K562 (cell line): Measurements from ENCODE around the gene C11orf98. TPM values are rescaled to one million over a fixed set of nuclear protein-coding genes. Genes with fewer than 3 reads are reported as not detected.

Source experiments
- ATAC-seq: fragments of 200-7000 bp; cut with Tn5 transposase; 3 replicates; pipeline ENCODE4 v1.9.1; 2020; ENCODE audit warnings: moderate library complexity
- BruUV-seq: library from RNA; stranded (reverse); fragments of 400-500 nt; replicated peaks from 2 replicates; lab custom pipeline; 2021; lab: Mats Ljungman, UMichigan
- CTCF ChIA-PET: fragments of 300-600 bp; formaldehyde crosslinking; extraction: SDS; loops from one replicate; lab custom pipeline; 2021; ENCODE audit warnings: low intra/inter-chr PET ratio; lab: Yijun Ruan, JAX
- POLR2A ChIA-PET: fragments of 300-600, 350-650 bp; sonication (Branson Sonifier 250); formaldehyde crosslinking; extraction: SDS; loops from one replicate; lab custom pipeline; 2021; ENCODE audit warnings: antibody characterized with exemption, inconsistent platforms; lab: Yijun Ruan, JAX
- DNase-seq, 4 experiments: peaks; one replicate each; pipeline versions ENCODE4 v3.0.0 to v3.0.0-alpha.2; 2011 to 2018; ENCODE audit warnings: low spot score in 3 of 4, mixed read lengths in 3 of 4; ENCODE audit errors: extremely low read depth in 1 of 4
- FAIRE-seq: peaks from 2 replicates; lab custom pipeline; 2011; peaks lifted over from hg19 to GRCh38; lab: Jason Lieb, UNC
- H2AFZ ChIP-seq: 2 replicates; pipeline ENCODE4 v1.6.0; 2011; ENCODE audit warnings: low read depth, low read length, control low read depth, inconsistent platforms
- H3K27ac ChIP-seq: fragments of 200-600 bp; 3 replicates; pipeline ENCODE4 v1.8.0; 2011; ENCODE audit warnings: low read depth, mild to moderate bottlenecking, control low read depth, inconsistent platforms, low read length, moderate library complexity, mixed read lengths; ENCODE audit errors: extremely low read depth
- H3K27me3 ChIP-seq, 2 experiments: fragments of 300-600 bp in 1 of 2; 2 replicates in 1 of 2; 3 replicates in 1 of 2; pipeline versions ENCODE4 v1.6.0 to v1.8.0; 2011; ENCODE audit warnings: inconsistent platforms in 2 of 2, low read length in 2 of 2, mild to moderate bottlenecking in 1 of 2, mixed read lengths in 1 of 2, moderate library complexity in 1 of 2; ENCODE audit not compliant: control insufficient read depth in 2 of 2, insufficient read depth in 2 of 2
- H3K36me3 ChIP-seq: fragments of 300-600 bp; 3 replicates; pipeline ENCODE4 v1.8.0; 2011; ENCODE audit warnings: mild to moderate bottlenecking, low read length, inconsistent platforms; ENCODE audit not compliant: control insufficient read depth, insufficient read depth
- H3K4me1 ChIP-seq, 2 experiments: fragments of 200-600 bp in 1 of 2; replicated peaks in 1 of 2; 2 replicates in 1 of 2; 3 replicates in 1 of 2; pipeline versions ENCODE4 v1.5.1 to v1.8.0; 2011; ENCODE audit warnings: inconsistent platforms in 2 of 2, low read length in 2 of 2, mild to moderate bottlenecking in 1 of 2, mixed read lengths in 1 of 2, moderate library complexity in 1 of 2; ENCODE audit not compliant: control insufficient read depth in 2 of 2, insufficient read depth in 2 of 2
- H3K4me2 ChIP-seq: 2 replicates; pipeline ENCODE4 v1.6.1; 2011; ENCODE audit warnings: low read length, control low read depth, inconsistent platforms, mixed read lengths; ENCODE audit not compliant: insufficient read depth
- H3K4me3 ChIP-seq: fragments of 200-600 bp; sonication (generic), shearing (Covaris generic); 2 replicates; pipeline ENCODE4 v1.5.1; 2016; ENCODE audit warnings: control low read depth, inconsistent platforms
- H3K79me2 ChIP-seq: fragments of 200-600 bp; 3 replicates; pipeline ENCODE4 v1.8.0; 2011; ENCODE audit warnings: low read length, inconsistent platforms; ENCODE audit not compliant: control insufficient read depth, insufficient read depth
- H3K9ac ChIP-seq, 2 experiments: 2 replicates each; pipeline versions ENCODE4 v1.6.0 to v1.6.1; 2011; ENCODE audit warnings: low read depth in 2 of 2, low read length in 2 of 2, control low read depth in 1 of 2, inconsistent platforms in 1 of 2, mild to moderate bottlenecking in 1 of 2, mixed read lengths in 1 of 2; ENCODE audit not compliant: insufficient read depth in 1 of 2
- H3K9me1 ChIP-seq: one replicate; pipeline ENCODE4 v1.6.0; 2011; ENCODE audit warnings: inconsistent platforms, mild to moderate bottlenecking, low read length, moderate library complexity; ENCODE audit not compliant: control insufficient read depth, insufficient read depth
- H3K9me3 ChIP-seq: replicated peaks from 2 replicates; pipeline ENCODE4 v1.5.1; 2011; ENCODE audit warnings: low read depth, low read length, inconsistent platforms; ENCODE audit not compliant: control insufficient read depth, insufficient read depth
- H4K20me1 ChIP-seq: replicated peaks from 2 replicates; pipeline ENCODE4 v1.6.1; 2011; ENCODE audit warnings: low read length, inconsistent platforms, mixed read lengths; ENCODE audit not compliant: control insufficient read depth, insufficient read depth
- CBX8 ChIP-seq: fragments of 200-600 bp; sonication (generic); IDR thresholded peaks from 2 replicates; pipeline ENCODE4 v1.6.1; 2012; ENCODE audit warnings: borderline replicate concordance, mixed run types, low read depth, mild to moderate bottlenecking, moderate library complexity, mixed read lengths, low read length, control low read depth, inconsistent platforms; ENCODE audit not compliant: poor library complexity, severe bottlenecking; ENCODE audit errors: extremely low read depth
- HBP1 ChIP-seq: fragments of 450-650 bp; formaldehyde crosslinking; IDR thresholded peaks from 2 replicates; pipeline ENCODE4 v1.4.0; 2022; ENCODE audit warnings: missing genetic modification characterization
- MEIS2 ChIP-seq: fragments of 450-650 bp; IDR thresholded peaks from 2 replicates; pipeline ENCODE4 v1.6.1; 2014; ENCODE audit warnings: mild to moderate bottlenecking; ENCODE audit not compliant: partially characterized antibody
- PRPF4 ChIP-seq: fragments of 200-400 bp; formaldehyde crosslinking; IDR thresholded peaks from one replicate; pipeline ENCODE4 v1.6.1; 2017; ENCODE audit warnings: low read length, low read depth, mild to moderate bottlenecking; ENCODE audit not compliant: insufficient read depth, poor library complexity, severe bottlenecking
- TOE1 ChIP-seq, 2 experiments: fragments of 450-650 bp in 1 of 2; sonication (generic) in 1 of 2; formaldehyde crosslinking in 1 of 2; IDR thresholded peaks; 2 replicates each; pipeline versions ENCODE4 v1.7.1 to v1.8.0; 2016 to 2022; ENCODE audit warnings: borderline replicate concordance in 2 of 2, mild to moderate bottlenecking in 2 of 2, antibody characterized with exemption in 1 of 2, inconsistent platforms in 1 of 2, low read depth in 1 of 2, missing genetic modification reagents in 1 of 2, moderate library complexity in 1 of 2
- XRCC4 ChIP-seq: IDR thresholded peaks from one replicate; pipeline ENCODE4 v1.6.1; 2011; ENCODE audit not compliant: insufficient read depth, insufficient read length; ENCODE audit errors: extremely low read depth
- ZNF512 ChIP-seq: IDR thresholded peaks from 2 replicates; pipeline ENCODE4 v1.6.1; 2016; ENCODE audit warnings: missing genetic modification characterization, missing compliant biosample characterization
- WGBS: fragments of 100-300 bp; shearing (Covaris generic); methylation state at CpG from one replicate; pipeline ENCODE4 v1.1.6; 2016; ENCODE audit warnings: low coverage, mixed read lengths; ENCODE audit not compliant: insufficient coverage; ENCODE audit errors: missing lambda C conversion rate; 5-methylcytosine and 5-hydroxymethylcytosine counted together
- in situ Hi-C: fragments of 300-500 bp; cut with MboI; formaldehyde crosslinking; loops from 4 replicates; pipeline ENCODE4 v1.15.0; 2018; ENCODE audit warnings: inconsistent platforms, mixed read lengths
- intact Hi-C: fragments of 100-400 bp; cut with micrococcal nuclease; formaldehyde crosslinking; loops from 2 replicates; pipeline ENCODE4 v1.14.2; 2022
- polyA plus RNA-seq, 8 experiments: library from polyadenylated mRNA; depleted of rRNA in 4 of 8; stranded (reverse) in 5 of 8; unstranded in 3 of 8; fragments of >200 nt; fragmentation: Nextera tagmentation in 2 of 8; fragmentation: Illumina TruSeq in 1 of 8; extraction: Ambion mirVana in 2 of 8; extraction: Trizol in 1 of 8; gene quantifications; 2 replicates each; pipeline versions ENCODE4 v1.2.1 to v1.2.3, GENCODE V29; 2011 to 2014; ENCODE audit warnings: inconsistent platforms in 1 of 8, missing spikeins in 1 of 8
- total RNA-seq, 7 experiments: library from RNA; depleted of rRNA in 6 of 7; stranded (reverse); fragments of >200 nt in 6 of 7; fragmentation: Illumina TruSeq in 2 of 7; extraction: Trizol in 2 of 7; gene quantifications; 2 replicates each; pipeline versions ENCODE4 v1.2.1 to v1.2.3, GENCODE V29; 2011 to 2021; ENCODE audit warnings: low replicate concordance in 1 of 7
- TF ChIP-seq, protein P1 (sequence below): fragments of 250-450 bp; sonication (Bioruptor Pico); IDR thresholded peaks from 2 replicates; pipeline ENCODE4 v1.4.0; 2020

Gene C11orf98
- total and polyA plus RNA-seq, 9 of the 15 experiments (the other 6 are each of a cell fraction or from before 2014, with no cell fraction given), result 103 to 352 (median 218) TPM

GRCh38 chr11:62705880-62706849, 41.2 kb upstream of the C11orf98 start:
- Histone ChIP-seq H4K20me1 (peaks cover 3% of the 10 kb centered on the region; the same call in 1 of the 2 replicates), H3K36me3 (peaks cover 63% of the 10 kb centered on the region), H3K9me1 (peaks cover 2% of the 10 kb centered on the region), H3K79me2 (peaks cover 14% of the 10 kb centered on the region), H3K27ac (peak overlapping the region; percentile 82), H3K9me3 (no peaks in the 10 kb centered on the region), H3K4me3 (peak overlapping the region; percentile 72), H3K4me2 (peak overlapping the region; percentile 97), H3K9ac (peak overlapping the region; percentile 76 to 93), H3K27me3 (no peaks in the 10 kb centered on the region), H2AFZ (peak overlapping the region; percentile 87), H3K4me1 (peaks cover 29 to 42% of the 10 kb centered on the region in 2 experiments)
- 3% methylated on average over 61 of the region's 73 CpGs for WGBS
- peak; percentile 77 for FAIRE-seq
- POLR2A ChIA-PET, result interaction anchor here (0.6 to 4.1 kb wide), 23 partner anchors 10 to 341 kb away, joined by 3 to 31 read pairs (median 4); partner anchors contain the start of genes C11orf98, CSKMT, GANAB and HNRNPUL2
- in situ Hi-C loops (no loop called here), intact Hi-C loops (loop anchor here (2.0 to 5.0 kb wide), 2 partner anchors 21 to 309 kb away; partner anchors contain the start of gene HNRNPUL2)
- CTCF ChIA-PET, result no interaction called here
- peak; percentile 93 to 97 (median 96) for DNase-seq
- ATAC-seq, result peak; percentile 95
- TSS peak; percentile 45 for BruUV-seq
- TF ChIP-seq PRPF4 (no peak), XRCC4 (no peak), HBP1 (CRISPR knock-in tag) (peak; percentile 29; the same call in 1 of the 2 replicates), MEIS2 (no peak), CBX8 (no peak), ZNF512 (tag) (no peak), TOE1 (IDR thresholded peaks at IDR 0.05; ENCODE audit: borderline replicate concordance) (no peak), TOE1 (CRISPR knock-in tag; IDR thresholded peaks at IDR 0.05; ENCODE audit: borderline replicate concordance, low read depth) (peak; percentile 65; the same call in 1 of the 2 replicates)
- TF ChIP-seq, protein P1, sequence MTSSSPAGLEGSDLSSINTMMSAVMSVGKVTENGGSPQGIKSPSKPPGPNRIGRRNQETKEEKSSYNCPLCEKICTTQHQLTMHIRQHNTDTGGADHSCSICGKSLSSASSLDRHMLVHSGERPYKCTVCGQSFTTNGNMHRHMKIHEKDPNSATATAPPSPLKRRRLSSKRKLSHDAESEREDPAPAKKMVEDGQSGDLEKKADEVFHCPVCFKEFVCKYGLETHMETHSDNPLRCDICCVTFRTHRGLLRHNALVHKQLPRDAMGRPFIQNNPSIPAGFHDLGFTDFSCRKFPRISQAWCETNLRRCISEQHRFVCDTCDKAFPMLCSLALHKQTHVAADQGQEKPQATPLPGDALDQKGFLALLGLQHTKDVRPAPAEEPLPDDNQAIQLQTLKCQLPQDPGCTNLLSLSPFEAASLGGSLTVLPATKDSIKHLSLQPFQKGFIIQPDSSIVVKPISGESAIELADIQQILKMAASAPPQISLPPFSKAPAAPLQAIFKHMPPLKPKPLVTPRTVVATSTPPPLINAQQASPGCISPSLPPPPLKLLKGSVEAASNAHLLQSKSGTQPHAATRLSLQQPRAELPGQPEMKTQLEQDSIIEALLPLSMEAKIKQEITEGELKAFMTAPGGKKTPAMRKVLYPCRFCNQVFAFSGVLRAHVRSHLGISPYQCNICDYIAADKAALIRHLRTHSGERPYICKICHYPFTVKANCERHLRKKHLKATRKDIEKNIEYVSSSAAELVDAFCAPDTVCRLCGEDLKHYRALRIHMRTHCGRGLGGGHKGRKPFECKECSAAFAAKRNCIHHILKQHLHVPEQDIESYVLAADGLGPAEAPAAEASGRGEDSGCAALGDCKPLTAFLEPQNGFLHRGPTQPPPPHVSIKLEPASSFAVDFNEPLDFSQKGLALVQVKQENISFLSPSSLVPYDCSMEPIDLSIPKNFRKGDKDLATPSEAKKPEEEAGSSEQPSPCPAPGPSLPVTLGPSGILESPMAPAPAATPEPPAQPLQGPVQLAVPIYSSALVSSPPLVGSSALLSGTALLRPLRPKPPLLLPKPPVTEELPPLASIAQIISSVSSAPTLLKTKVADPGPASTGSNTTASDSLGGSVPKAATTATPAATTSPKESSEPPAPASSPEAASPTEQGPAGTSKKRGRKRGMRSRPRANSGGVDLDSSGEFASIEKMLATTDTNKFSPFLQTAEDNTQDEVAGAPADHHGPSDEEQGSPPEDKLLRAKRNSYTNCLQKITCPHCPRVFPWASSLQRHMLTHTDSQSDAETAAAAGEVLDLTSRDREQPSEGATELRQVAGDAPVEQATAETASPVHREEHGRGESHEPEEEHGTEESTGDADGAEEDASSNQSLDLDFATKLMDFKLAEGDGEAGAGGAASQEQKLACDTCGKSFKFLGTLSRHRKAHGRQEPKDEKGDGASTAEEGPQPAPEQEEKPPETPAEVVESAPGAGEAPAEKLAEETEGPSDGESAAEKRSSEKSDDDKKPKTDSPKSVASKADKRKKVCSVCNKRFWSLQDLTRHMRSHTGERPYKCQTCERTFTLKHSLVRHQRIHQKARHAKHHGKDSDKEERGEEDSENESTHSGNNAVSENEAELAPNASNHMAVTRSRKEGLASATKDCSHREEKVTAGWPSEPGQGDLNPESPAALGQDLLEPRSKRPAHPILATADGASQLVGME (CRISPR knock-in tag), result no peak
